Measurements from ENCODE around the gene ADGRD2. TPM values are rescaled to one million over a fixed set of nuclear protein-coding genes. Genes with fewer than 3 reads are reported as not detected.

ADGRD2 gene
- total RNA-seq, 4 donors from 2014 or later: not detected

GRCh38 chr9:124518116-124518515 lies 67.9 kb downstream of the ADGRD2 start:
- TF ChIP-seq CTCF (IDR thresholded peaks at IDR 0.05): no peak
- no peak for TF ChIP-seq POLR2A (IDR thresholded peaks at IDR 0.05)
- no peak for DNase-seq
- H3K4me1 ChIP-seq: no peaks in the 10 kb centered on the region
- WGBS, 2 donors: 92 to 96% methylated on average over 7 of the region's 7 CpGs
- H3K27ac ChIP-seq: no peak overlapping the region
- H3K9me3 ChIP-seq: no peaks in the 10 kb centered on the region
- no peaks in the 10 kb centered on the region for H3K36me3 ChIP-seq
- intact Hi-C loops (cut with DNase I): no loop called here
- H3K4me3 ChIP-seq (replicated peaks in 1 of 3): no peak overlapping the region
- H3K27me3 ChIP-seq: no peaks in the 10 kb centered on the region

GRCh38 chr9:124520206-124520596 lies 70.0 kb downstream of the ADGRD2 start:
- H3K4me3 ChIP-seq (replicated peaks in 1 of 3): no peak overlapping the region
- 84 to 89% methylated on average over 7 of the region's 7 CpGs for WGBS, 2 donors
- no peaks in the 10 kb centered on the region for H3K9me3 ChIP-seq
- no peak overlapping the region for H3K27ac ChIP-seq
- no peaks in the 10 kb centered on the region for H3K36me3 ChIP-seq
- DNase-seq: no peak
- H3K27me3 ChIP-seq: no peaks in the 10 kb centered on the region
- no peaks in the 10 kb centered on the region for H3K4me1 ChIP-seq
- intact Hi-C loops (cut with DNase I): no loop called here
- TF ChIP-seq CTCF (IDR thresholded peaks at IDR 0.05) (no peak), POLR2A (IDR thresholded peaks at IDR 0.05) (no peak)

- Histone ChIP-seq H3K4me3 (replicated peaks in 1 of 3) (no peak overlapping the region), H3K27me3 (no peaks in the 10 kb centered on the region), H3K36me3 (peaks cover 0 to 5% of the 10 kb centered on the region in 2 donors), H3K9me3 (no peaks in the 10 kb centered on the region), H3K27ac (no peak overlapping the region), H3K4me1 (no peaks in the 10 kb centered on the region)
- TF ChIP-seq POLR2A (IDR thresholded peaks at IDR 0.05) (no peak), CTCF (IDR thresholded peaks at IDR 0.05) (no peak)
- 94 to 97% methylated on average over 3 of the region's 3 CpGs for WGBS, 2 donors
- no peak for DNase-seq
- intact Hi-C loops (cut with DNase I): no loop called here
These were observed 70.9 kb downstream of the ADGRD2 start for GRCh38 chr9:124521142-124521541.

- DNase-seq: no peak
- intact Hi-C loops (cut with DNase I): no loop called here
- Histone ChIP-seq H3K4me3 (replicated peaks in 1 of 3) (no peak overlapping the region), H3K27me3 (no peaks in the 10 kb centered on the region), H3K9me3 (no peaks in the 10 kb centered on the region), H3K27ac (no peak overlapping the region), H3K36me3 (peaks cover 0 to 5% of the 10 kb centered on the region in 2 donors), H3K4me1 (no peaks in the 10 kb centered on the region)
- 87 to 89% methylated on average over 7 of the region's 7 CpGs for WGBS, 2 donors
- TF ChIP-seq POLR2A (IDR thresholded peaks at IDR 0.05) (no peak), CTCF (IDR thresholded peaks at IDR 0.05) (no peak)
These were observed 72.2 kb downstream of the ADGRD2 start for GRCh38 chr9:124522121-124523098.

DNA sequence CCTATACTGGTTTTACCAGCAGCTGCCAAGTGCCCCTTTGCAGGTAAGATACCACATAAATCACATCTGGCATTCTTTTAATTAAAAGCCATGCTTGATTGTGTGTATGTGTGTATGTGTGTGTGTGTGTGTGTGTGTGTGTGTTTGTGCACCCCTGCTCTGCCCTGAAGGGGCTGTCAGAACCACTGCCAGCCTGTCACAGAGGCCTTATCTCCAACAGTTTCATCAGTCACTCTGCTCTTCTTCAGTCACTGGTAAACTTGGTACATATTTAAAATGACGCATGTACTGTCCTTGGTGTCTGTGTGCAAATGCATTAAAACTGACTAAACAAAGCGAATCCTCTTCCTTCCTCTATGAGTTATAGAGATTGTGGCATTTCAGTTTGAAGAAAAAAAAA lies 75.9 kb downstream of the ADGRD2 start:
- 91 to 100% methylated on average over 2 of the region's 2 CpGs for WGBS, 2 donors
- no peak for TF ChIP-seq CTCF (IDR thresholded peaks at IDR 0.05)
- no peak for TF ChIP-seq POLR2A (IDR thresholded peaks at IDR 0.05)
- DNase-seq: no peak
- Histone ChIP-seq H3K4me1 (no peaks in the 10 kb centered on the region), H3K36me3 (peaks cover 0 to 5% of the 10 kb centered on the region in 2 donors), H3K9me3 (no peaks in the 10 kb centered on the region), H3K27ac (no peak overlapping the region), H3K27me3 (no peaks in the 10 kb centered on the region), H3K4me3 (replicated peaks in 1 of 3) (no peak overlapping the region)
- intact Hi-C loops (cut with DNase I): no loop called here

All from thyroid gland (tissue), 4 donors.